ENCODE data around the gene ALDH3A1. TPM values are rescaled to one million over a fixed set of nuclear protein-coding genes. Genes with fewer than 3 reads are reported as not detected.

The ALDH3A1 gene
- total and polyA plus RNA-seq, 8 donors, result 0.20 to 0.51 (median 0.34) TPM; not detected in 3

DNA sequence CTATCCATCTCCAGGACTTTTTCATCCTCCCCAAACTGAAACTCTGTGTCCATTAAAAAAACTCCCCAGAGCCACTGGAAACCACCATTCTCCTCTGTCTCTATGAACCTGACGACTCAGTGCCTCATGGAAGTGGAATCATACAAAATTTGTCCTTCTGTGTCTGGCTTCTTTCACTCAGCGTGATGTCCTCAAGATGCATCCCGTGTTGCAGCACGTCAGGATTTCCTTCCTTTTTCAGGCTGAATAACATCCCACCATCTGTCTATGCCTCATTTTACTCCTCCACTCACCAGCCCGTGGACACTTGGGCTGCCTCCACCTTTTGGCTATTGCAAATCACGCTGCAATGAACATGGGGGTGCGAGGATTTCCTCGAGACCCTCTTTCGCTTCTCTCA, 12.6 kb upstream of the ALDH3A1 start:
- TF ChIP-seq, protein P1, sequence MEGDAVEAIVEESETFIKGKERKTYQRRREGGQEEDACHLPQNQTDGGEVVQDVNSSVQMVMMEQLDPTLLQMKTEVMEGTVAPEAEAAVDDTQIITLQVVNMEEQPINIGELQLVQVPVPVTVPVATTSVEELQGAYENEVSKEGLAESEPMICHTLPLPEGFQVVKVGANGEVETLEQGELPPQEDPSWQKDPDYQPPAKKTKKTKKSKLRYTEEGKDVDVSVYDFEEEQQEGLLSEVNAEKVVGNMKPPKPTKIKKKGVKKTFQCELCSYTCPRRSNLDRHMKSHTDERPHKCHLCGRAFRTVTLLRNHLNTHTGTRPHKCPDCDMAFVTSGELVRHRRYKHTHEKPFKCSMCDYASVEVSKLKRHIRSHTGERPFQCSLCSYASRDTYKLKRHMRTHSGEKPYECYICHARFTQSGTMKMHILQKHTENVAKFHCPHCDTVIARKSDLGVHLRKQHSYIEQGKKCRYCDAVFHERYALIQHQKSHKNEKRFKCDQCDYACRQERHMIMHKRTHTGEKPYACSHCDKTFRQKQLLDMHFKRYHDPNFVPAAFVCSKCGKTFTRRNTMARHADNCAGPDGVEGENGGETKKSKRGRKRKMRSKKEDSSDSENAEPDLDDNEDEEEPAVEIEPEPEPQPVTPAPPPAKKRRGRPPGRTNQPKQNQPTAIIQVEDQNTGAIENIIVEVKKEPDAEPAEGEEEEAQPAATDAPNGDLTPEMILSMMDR (IDR thresholded peaks at IDR 0.05), result no peak
- WGBS, 2 donors, result 50 to 67% methylated on average over 9 of the region's 9 CpGs
- no peak for FAIRE-seq
- no peaks in the 10 kb centered on the region for H3K9me3 ChIP-seq
- intact Hi-C loops (cut with DNase I), result loop anchor here in 2 of 3 donors (5.0 to 10.0 kb wide), 3 partner anchors 236 to 396 kb away; partner anchors contain the start of gene B9D1 (in 1 of the 2)
- H3K36me3 ChIP-seq, result no peaks in the 10 kb centered on the region
- H3K27me3 ChIP-seq, result no peaks in the 10 kb centered on the region
- peak in 1 of 6 donors; percentile 5 for DNase-seq
- no peak overlapping the region for H3K27ac ChIP-seq
- H3K4me3 ChIP-seq, result no peak overlapping the region
- no peaks in the 10 kb centered on the region for H3K4me1 ChIP-seq
- ATAC-seq, result no peak

DNA sequence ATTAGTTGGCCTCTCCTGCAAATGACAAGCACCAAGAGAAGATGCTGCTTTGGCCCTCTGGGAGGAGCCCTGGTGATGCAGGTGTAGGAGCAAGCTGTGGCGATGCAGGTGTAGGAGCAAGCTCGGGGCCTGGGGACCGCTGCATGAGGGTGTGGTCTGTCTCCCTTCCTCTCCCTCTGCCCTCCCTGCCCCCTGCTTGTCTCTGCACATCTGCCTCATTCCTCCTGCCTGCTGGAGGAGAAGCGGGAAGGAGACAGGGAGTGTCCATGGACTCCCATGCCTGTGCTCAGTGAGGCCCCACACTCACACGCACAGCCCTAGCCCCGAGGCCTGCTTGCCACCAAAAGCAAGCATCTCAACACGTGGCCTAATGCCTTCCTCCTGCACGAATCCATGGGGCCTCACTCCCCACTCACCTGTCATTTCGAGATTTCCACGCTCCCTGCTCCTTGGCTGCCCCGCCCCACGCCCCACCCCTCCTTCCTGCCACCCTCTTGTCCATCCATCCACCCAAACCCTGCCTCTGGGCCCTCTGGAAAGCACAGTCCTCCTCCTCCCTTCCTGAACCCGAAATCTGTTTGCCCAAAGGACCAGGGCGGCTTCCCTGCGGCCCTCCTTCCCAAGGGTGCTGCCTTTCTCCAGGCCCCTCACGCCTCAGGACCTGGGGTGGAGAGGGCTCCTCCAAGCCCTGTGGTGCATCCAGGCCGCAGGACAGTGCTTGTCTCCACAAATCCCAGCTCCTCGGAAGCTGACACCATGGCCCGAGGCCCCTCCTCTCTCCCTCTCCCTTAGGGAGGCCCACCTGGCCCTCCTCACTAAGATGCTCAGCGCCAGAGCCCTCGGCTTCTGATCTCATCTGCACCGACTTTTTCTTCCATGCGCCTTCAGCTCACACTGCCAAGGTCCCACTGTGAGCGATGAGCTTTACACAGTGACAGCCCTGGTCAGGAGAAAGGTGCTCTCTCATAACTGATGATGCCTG, 11.8 kb upstream of the ALDH3A1 start:
- FAIRE-seq, result no peak
- Histone ChIP-seq H3K27ac (no peak overlapping the region), H3K4me3 (no peak overlapping the region), H3K9me3 (no peaks in the 10 kb centered on the region), H3K4me1 (no peaks in the 10 kb centered on the region), H3K27me3 (no peaks in the 10 kb centered on the region), H3K36me3 (no peaks in the 10 kb centered on the region)
- TF ChIP-seq, protein P1 (IDR thresholded peaks at IDR 0.05), result no peak
- peak in 1 of 6 donors; percentile 13 for DNase-seq
- ATAC-seq, result no peak
- intact Hi-C loops (cut with DNase I), result loop anchor here in 2 of 3 donors (5.0 to 10.0 kb wide), 3 partner anchors 235 to 395 kb away; partner anchors contain the start of gene B9D1 (in 1 of the 2)
- WGBS, 2 donors, result 66 to 68% methylated on average over 23 to 24 of the region's 24 CpGs

DNA sequence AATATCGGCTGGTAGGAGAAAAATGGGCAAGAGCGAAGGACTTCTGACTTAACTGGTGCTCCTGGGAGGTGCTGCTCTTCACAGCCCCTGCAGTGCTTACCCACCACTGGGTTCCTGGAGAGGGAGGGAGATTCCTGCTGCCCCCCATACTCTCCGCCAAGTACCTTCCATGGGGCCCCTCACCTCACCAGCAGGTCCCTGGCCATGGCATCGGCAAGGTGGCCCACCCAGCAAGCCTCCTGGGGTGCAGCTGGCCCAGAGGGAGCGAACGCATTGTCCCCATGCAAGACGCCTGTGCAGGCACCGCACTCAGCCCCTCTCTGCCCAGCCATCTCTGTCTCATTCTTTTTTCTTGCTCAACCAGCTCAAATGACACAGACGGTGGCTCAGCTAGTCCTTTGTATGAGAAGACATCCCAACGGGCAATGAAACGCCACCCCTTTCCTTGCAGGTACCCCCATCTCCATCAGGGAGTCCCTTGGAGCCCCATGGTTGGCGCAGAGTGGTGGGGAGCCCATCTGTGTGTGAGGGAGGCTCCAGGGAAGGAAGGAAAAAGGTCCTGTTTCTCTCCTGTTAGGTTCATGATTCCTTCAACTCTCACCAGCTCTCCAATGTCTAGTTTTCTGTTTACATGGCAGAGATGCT, 9.6 kb upstream of the ALDH3A1 start:
- H3K36me3 ChIP-seq, result no peaks in the 10 kb centered on the region
- no peak overlapping the region for H3K4me3 ChIP-seq
- H3K9me3 ChIP-seq, result no peaks in the 10 kb centered on the region
- H3K4me1 ChIP-seq, result no peaks in the 10 kb centered on the region
- WGBS, 2 donors, result 72 to 81% methylated on average over 12 of the region's 12 CpGs
- H3K27ac ChIP-seq, result no peak overlapping the region
- intact Hi-C loops (cut with DNase I), result no loop called here
- TF ChIP-seq, protein P1 (IDR thresholded peaks at IDR 0.05), result no peak
- ATAC-seq (no peak), DNase-seq (peak in 1 of 6 donors; percentile 47), FAIRE-seq (no peak)
- no peaks in the 10 kb centered on the region for H3K27me3 ChIP-seq

DNA sequence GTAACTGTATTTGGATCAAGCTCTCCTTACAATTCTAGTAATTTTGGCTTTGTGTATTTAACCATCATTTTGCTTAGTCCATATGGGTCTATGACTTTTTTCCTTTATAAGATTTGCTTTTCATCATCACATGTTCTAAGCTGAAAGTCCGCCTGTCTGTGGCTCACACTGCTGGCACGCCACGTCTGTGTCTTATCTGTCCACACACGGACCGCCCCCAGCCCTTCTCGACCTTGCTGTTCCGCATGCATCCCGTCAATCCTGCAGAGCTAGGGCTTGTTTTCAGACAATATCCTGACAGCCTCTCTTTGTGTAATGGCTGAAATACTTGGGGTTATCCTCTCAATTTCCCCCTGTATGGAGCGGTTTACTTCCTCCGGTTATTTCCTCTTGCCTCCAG, 8.4 kb upstream of the ALDH3A1 start:
- H3K27me3 ChIP-seq, result no peaks in the 10 kb centered on the region
- FAIRE-seq (no peak), ATAC-seq (no peak), DNase-seq (no peak)
- no peaks in the 10 kb centered on the region for H3K4me1 ChIP-seq
- H3K4me3 ChIP-seq, result no peak overlapping the region
- no peaks in the 10 kb centered on the region for H3K9me3 ChIP-seq
- TF ChIP-seq, protein P1 (IDR thresholded peaks at IDR 0.05), result no peak
- WGBS, 2 donors, result 49 to 55% methylated on average over 10 of the region's 10 CpGs
- no peaks in the 10 kb centered on the region for H3K36me3 ChIP-seq
- no peak overlapping the region for H3K27ac ChIP-seq
- intact Hi-C loops (cut with DNase I), result no loop called here

Measured in pancreas (tissue), 10 donors.